B cell (primary cell): Measurements from ENCODE around the gene DOCK3. TPM values are rescaled to one million over a fixed set of nuclear protein-coding genes. Genes with fewer than 3 reads are reported as not detected.

ENCODE experiments used
- ATAC-seq: fragments of 200-7000 bp; cut with Tn5 transposase; one replicate; pipeline ENCODE4 v1.10.0; 2021; ENCODE audit warnings: low read depth, mild to moderate bottlenecking, moderate number of reproducible peaks, moderate library complexity
- CTCF ChIA-PET: fragments of 350-600 bp; sonication (Branson Sonifier 250); formaldehyde crosslinking; loops from one replicate; lab custom pipeline; 2021; ENCODE audit warnings: antibody characterized with exemption, inconsistent platforms; lab: Charles Lee
- POLR2A ChIA-PET: fragments of 350-600 bp; sonication (Branson Sonifier 250); formaldehyde crosslinking; loops from one replicate; lab custom pipeline; 2021; ENCODE audit warnings: antibody characterized with exemption; lab: Charles Lee
- DNase-seq: peaks from one replicate; pipeline ENCODE4 v3.0.0; 2013
- H2AFZ ChIP-seq: 2 replicates; pipeline ENCODE4 v1.6.1; 2012; ENCODE audit warnings: mild to moderate bottlenecking, low read depth, low read length; ENCODE audit not compliant: insufficient read depth, poor library complexity, severe bottlenecking
- H3K27ac ChIP-seq, 2 donors: 1 replicate in 1 of 2; 2 replicates in 1 of 2; pipeline ENCODE4 v1.5.1; 2012 to 2013; ENCODE audit warnings: low read length in 2 of 2, mild to moderate bottlenecking in 2 of 2, moderate library complexity in 1 of 2
- H3K27me3 ChIP-seq, 4 experiments: fragments of 200-600 bp in 1 of 4; sonication (generic) in 1 of 4; replicated peaks in 1 of 4; 1 replicate in 2 of 4; 2 replicates in 2 of 4; pipeline versions ENCODE4 v1.6.1 to v1.7.0; 2013 to 2016; ENCODE audit warnings: low read length in 3 of 4, mild to moderate bottlenecking in 2 of 4, mixed read lengths in 1 of 4, moderate library complexity in 1 of 4; ENCODE audit not compliant: insufficient read depth in 4 of 4, control insufficient read depth in 3 of 4; ENCODE audit errors: control extremely low read depth in 1 of 4
- H3K36me3 ChIP-seq, 2 experiments: replicated peaks in 1 of 2; 1 replicate in 1 of 2; 2 replicates in 1 of 2; pipeline versions ENCODE4 v1.6.1 to v1.7.1; 2013; ENCODE audit warnings: low read length in 1 of 2; ENCODE audit not compliant: insufficient read depth in 2 of 2, control insufficient read depth in 1 of 2; ENCODE audit errors: control extremely low read depth in 1 of 2, extremely low read depth in 1 of 2
- H3K4me1 ChIP-seq, 2 donors: fragments of 200-600 bp in 1 of 2; sonication (generic) in 1 of 2; 1 replicate in 1 of 2; 2 replicates in 1 of 2; pipeline versions ENCODE4 v1.5.1 to v1.6.1; 2013 to 2017; ENCODE audit warnings: low read length in 2 of 2; ENCODE audit not compliant: control insufficient read depth in 2 of 2, insufficient read depth in 2 of 2
- H3K4me2 ChIP-seq: replicated peaks from 2 replicates; pipeline ENCODE3; 2012; ENCODE audit warnings: mild to moderate bottlenecking, low read depth, low read length; ENCODE audit not compliant: poor library complexity, severe bottlenecking
- H3K4me3 ChIP-seq, 5 experiments: fragments of 200-600 bp in 1 of 5; sonication (generic) in 1 of 5; 1 replicate in 3 of 5; 2 replicates in 2 of 5; pipeline versions ENCODE4 v1.5.1 to v1.7.0; 2011 to 2016; ENCODE audit warnings: low read length in 4 of 5, mild to moderate bottlenecking in 4 of 5, low read depth in 2 of 5, control low read depth in 1 of 5, moderate library complexity in 1 of 5; ENCODE audit not compliant: insufficient read depth in 1 of 5; ENCODE audit errors: control extremely low read depth in 1 of 5, extremely low read depth in 1 of 5
- H3K79me2 ChIP-seq: fragments of 200-600 bp; sonication (generic); one replicate; pipeline ENCODE4 v1.6.0; 2016; ENCODE audit warnings: low read length; ENCODE audit not compliant: control insufficient read depth, insufficient read depth
- H3K9ac ChIP-seq: fragments of 200-600 bp; sonication (generic); 2 replicates; pipeline ENCODE4 v1.6.1; 2017; ENCODE audit warnings: mild to moderate bottlenecking, low read length, moderate library complexity
- H3K9me3 ChIP-seq, 3 donors: one replicate each; pipeline versions ENCODE4 v1.6.1 to v1.7.1; 2013; ENCODE audit warnings: low read length in 2 of 3; ENCODE audit not compliant: control insufficient read depth in 2 of 3, insufficient read depth in 1 of 3; ENCODE audit errors: control extremely low read depth in 1 of 3
- H4K20me1 ChIP-seq: 2 replicates; pipeline ENCODE4 v1.6.0; 2012; ENCODE audit warnings: mild to moderate bottlenecking, low read length; ENCODE audit not compliant: insufficient read depth, control insufficient read depth, poor library complexity, severe bottlenecking
- H3K27ac Mint-ChIP-seq: one replicate; pipeline ENCODE4 v1.8.0; 2021; ENCODE audit warnings: mixed read lengths
- H3K27me3 Mint-ChIP-seq: one replicate; pipeline ENCODE4 v1.8.0; 2021; ENCODE audit warnings: mixed read lengths
- H3K4me1 Mint-ChIP-seq: one replicate; pipeline ENCODE4 v1.8.0; 2021; ENCODE audit warnings: mixed read lengths
- H3K4me3 Mint-ChIP-seq: one replicate; pipeline ENCODE4 v1.8.0; 2021; ENCODE audit warnings: mixed read lengths
- H3K9me3 Mint-ChIP-seq: one replicate; pipeline ENCODE4 v1.8.0; 2022; ENCODE audit warnings: mixed read lengths; ENCODE audit not compliant: insufficient read depth
- CTCF ChIP-seq: fragments of 200-600 bp; IDR thresholded peaks from one replicate; pipeline ENCODE4 v1.8.0; 2022; ENCODE audit warnings: antibody characterized with exemption, mild to moderate bottlenecking
- EZH2 ChIP-seq: IDR thresholded peaks from 2 replicates; pipeline ENCODE4 v1.6.1; 2012; ENCODE audit warnings: borderline replicate concordance, low read depth, mild to moderate bottlenecking, moderate library complexity, low read length; ENCODE audit not compliant: insufficient read depth, poor library complexity, severe bottlenecking
- WGBS: methylation state at CpG from one replicate; pipeline ENCODE4 v1.1.5; 2013; ENCODE audit warnings: missing lambda C conversion rate; ENCODE audit not compliant: insufficient coverage; 5-methylcytosine and 5-hydroxymethylcytosine counted together
- intact Hi-C: fragments of 100-400 bp; cut with micrococcal nuclease; formaldehyde crosslinking; loops from one replicate; pipeline ENCODE4 v1.10.0; 2022
- polyA plus RNA-seq: library from polyadenylated mRNA; depleted of rRNA; stranded (reverse); fragments of >200 nt; gene quantifications from 2 replicates; pipeline ENCODE4 v1.2.3, GENCODE V29; 2012
- total RNA-seq, 2 donors: library from RNA; stranded (reverse); fragments of 120-200 nt in 1 of 2; gene quantifications; 1 replicate in 1 of 2; 2 replicates in 1 of 2; pipeline versions ENCODE4 v1.2.3 to v1.2.4, GENCODE V29; 2013 to 2022

Gene DOCK3
- total and polyA plus RNA-seq, 2 donors (not counting 1 experiment from before 2014, with no cell fraction given) = 0.06 to 0.30 TPM

- no peak overlapping the region for H3K4me3 ChIP-seq
- Mint-ChIP-seq H3K4me3 (no peak overlapping the region), H3K4me1 (no peaks in the 10 kb centered on the region), H3K9me3 (no peaks in the 10 kb centered on the region), H3K27me3 (peaks cover 24% of the 10 kb centered on the region), H3K27ac (no peak overlapping the region)
- H2AFZ ChIP-seq = no peak overlapping the region
- CTCF ChIA-PET = no interaction called here
- intact Hi-C loops = no loop called here
- no peaks in the 10 kb centered on the region for H4K20me1 ChIP-seq
- H3K79me2 ChIP-seq = no peaks in the 10 kb centered on the region
- H3K4me1 ChIP-seq = no peaks in the 10 kb centered on the region
- no peak overlapping the region for H3K4me2 ChIP-seq
- TF ChIP-seq EZH2 (no peak), CTCF (no peak)
- H3K9me3 ChIP-seq = no peaks in the 10 kb centered on the region
- ATAC-seq = no peak
- H3K27ac ChIP-seq = no peak overlapping the region
- no peak for DNase-seq
- H3K36me3 ChIP-seq = no peaks in the 10 kb centered on the region
- POLR2A ChIA-PET = no interaction called here
- WGBS = no CpG with 5 or more reads among the region's 1 CpG
- peaks cover 0 to 3% (median 0%) of the 10 kb centered on the region in 4 experiments for H3K27me3 ChIP-seq
- no peak overlapping the region for H3K9ac ChIP-seq
Measured at GRCh38 chr3:50840983-50841489, 166.3 kb downstream of the DOCK3 start.

- ChIA-PET CTCF (no interaction called here), POLR2A (no interaction called here)
- Histone ChIP-seq H2AFZ (no peak overlapping the region), H3K4me1 (no peaks in the 10 kb centered on the region), H3K9me3 (peaks cover 0 to 18% (median 6%) of the 10 kb centered on the region in 3 donors), H4K20me1 (no peaks in the 10 kb centered on the region), H3K36me3 (no peaks in the 10 kb centered on the region), H3K27me3 (peaks cover 0 to 3% (median 0%) of the 10 kb centered on the region in 4 experiments), H3K9ac (no peak overlapping the region), H3K4me3 (no peak overlapping the region), H3K79me2 (no peaks in the 10 kb centered on the region), H3K27ac (no peak overlapping the region), H3K4me2 (no peak overlapping the region)
- TF ChIP-seq EZH2 = no peak
- no peak for TF ChIP-seq CTCF
- Mint-ChIP-seq H3K9me3 (peaks cover 16% of the 10 kb centered on the region), H3K27me3 (peaks cover 32% of the 10 kb centered on the region), H3K4me1 (no peaks in the 10 kb centered on the region), H3K4me3 (no peak overlapping the region), H3K27ac (no peak overlapping the region)
- WGBS = 100% methylated on average over 2 of the region's 5 CpGs
- no peak for DNase-seq
- intact Hi-C loops = no loop called here
- ATAC-seq = no peak
Measured at GRCh38 chr3:50848308-50848707, 173.6 kb downstream of the DOCK3 start.
